Suppressor macrophage treated with lipopolysaccharide for 1 hour (primary cell): ENCODE results near the gene LCN2.

Experiments
- DNase-seq, 3 donors: peaks; one replicate each; pipeline ENCODE4 v3.0.0-alpha.2; 2020 to 2022

Gene LCN2

GRCh38 chr9:128151309-128152132 lies 2.3 kb downstream of the LCN2 start:
- DNase-seq, result no peak

GRCh38 chr9:128152133-128153059 lies 3.1 kb downstream of the LCN2 start:
- no peak for DNase-seq

GRCh38 chr9:128153060-128153946 lies 4.0 kb downstream of the LCN2 start:
- no peak for DNase-seq

GRCh38 chr9:128153947-128154695 lies 4.9 kb downstream of the LCN2 start:
- DNase-seq, result no peak

- DNase-seq, result no peak
These were observed 6.7 kb downstream of the LCN2 start for GRCh38 chr9:128155736-128156500.

DNA sequence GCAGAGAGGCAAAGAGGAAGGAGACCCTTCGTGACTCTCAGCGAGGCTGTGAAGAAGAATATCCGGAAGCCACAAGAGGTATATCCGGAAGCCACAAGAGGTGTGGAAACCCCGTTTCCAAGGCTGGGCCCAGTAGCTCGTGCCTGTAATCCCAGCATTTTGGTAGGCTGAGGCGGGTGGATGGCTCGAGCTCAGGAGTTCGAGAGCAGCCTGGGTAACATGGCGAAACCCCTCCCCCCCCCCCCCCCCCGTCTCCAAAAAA lies 10.2 kb downstream of the LCN2 start:
- DNase-seq, result peak in 2 of 3 donors; percentile 47 to 56

DNA sequence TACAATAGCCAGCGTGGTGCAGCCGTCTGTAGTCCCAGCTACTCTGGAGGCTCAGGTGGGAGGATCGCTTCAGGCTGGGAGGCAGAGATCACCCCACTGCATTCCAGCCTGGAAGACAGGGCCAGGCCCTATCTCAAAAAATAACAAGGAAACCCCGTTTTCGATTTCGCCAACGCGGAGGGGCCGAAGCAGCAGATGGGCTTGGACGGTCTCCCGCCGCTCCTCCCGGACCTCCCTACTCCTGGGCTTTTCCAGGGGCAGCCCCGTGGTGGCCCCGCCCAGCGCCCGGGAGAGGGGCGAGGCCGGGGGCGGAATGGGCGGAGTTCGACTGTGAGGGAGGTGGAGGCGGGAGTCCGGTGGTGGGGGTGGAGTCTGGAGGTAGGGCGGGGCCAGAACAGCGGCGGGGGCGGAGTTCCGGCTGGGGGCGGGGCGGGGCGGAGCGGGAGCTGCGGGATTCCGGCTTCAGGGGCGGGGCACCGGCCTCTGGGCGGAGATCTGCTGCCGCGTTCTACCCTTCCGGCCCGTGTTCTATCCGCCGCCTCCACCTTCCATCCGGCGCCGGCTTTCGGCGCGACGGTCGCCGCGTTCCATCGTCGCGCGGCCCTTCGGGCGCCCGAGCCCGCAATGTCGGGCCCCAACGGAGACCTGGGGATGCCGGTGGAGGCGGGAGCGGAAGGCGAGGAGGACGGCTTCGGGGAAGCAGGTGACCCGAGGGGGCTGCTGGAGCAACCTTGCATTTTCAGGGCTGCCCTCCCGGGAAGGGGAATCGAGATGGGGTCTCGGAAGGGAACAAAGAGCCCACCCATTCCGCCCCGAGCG lies 10.7 kb downstream of the LCN2 start, which contains the start of gene BBLN:
TSS of gene BBLN (plus strand) at position 482 of the 819 bp plus-strand sequence. CDS start at position 625, 143 bp downstream.
- DNase-seq, result peak; percentile 96 to 99 (median 97)

- DNase-seq, result peak; percentile 53 to 76 (median 62)
These were observed 11.3 kb downstream of the LCN2 start for GRCh38 chr9:128160603-128160987.

- peak in 2 of 3 donors; percentile 8 to 12 for DNase-seq
These were observed 12.1 kb downstream of the LCN2 start for GRCh38 chr9:128161215-128161902.

DNA sequence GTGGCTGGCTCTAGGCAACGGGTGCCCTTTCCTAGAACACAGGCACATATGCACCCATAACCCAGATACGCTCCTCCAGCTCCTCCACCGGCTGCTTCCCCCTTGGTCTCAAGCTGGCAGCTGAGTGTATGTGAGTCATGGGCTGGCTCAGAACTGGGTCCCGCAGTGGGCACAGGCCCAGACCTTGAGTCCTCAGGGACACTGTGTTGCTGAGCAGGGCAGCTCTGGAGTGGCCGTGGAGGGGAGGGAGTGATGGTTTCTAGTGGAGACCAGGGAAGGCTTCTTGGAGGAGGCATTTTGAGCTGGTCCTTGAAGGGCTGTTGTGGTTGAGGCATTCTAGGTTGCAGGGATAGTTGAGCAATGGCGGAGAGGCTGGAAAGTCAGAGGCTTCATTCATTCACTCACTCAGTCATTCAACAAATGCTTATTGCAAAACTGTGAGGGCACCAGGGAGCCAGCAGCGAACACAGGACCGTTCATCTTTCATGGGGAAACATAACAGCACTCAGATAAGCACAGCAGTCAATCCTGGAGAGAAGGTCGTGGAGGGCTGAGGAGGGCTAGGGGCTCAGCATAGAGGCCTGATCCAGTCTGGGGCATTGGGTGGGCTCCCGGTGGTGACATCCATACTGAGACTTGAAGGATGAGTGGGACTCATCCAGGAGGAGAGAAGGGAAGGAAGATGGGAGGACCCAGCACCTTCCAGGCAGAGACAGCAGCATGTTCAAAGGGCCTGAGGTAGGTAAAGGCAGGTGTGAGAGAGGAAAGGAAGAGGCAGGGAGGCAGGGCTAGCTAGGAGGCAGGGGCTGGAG lies 13.2 kb downstream of the LCN2 start:
- DNase-seq, result peak in 2 of 3 donors; percentile 29

GRCh38 chr9:128163027-128163515 lies 13.8 kb downstream of the LCN2 start:
- no peak for DNase-seq

DNA sequence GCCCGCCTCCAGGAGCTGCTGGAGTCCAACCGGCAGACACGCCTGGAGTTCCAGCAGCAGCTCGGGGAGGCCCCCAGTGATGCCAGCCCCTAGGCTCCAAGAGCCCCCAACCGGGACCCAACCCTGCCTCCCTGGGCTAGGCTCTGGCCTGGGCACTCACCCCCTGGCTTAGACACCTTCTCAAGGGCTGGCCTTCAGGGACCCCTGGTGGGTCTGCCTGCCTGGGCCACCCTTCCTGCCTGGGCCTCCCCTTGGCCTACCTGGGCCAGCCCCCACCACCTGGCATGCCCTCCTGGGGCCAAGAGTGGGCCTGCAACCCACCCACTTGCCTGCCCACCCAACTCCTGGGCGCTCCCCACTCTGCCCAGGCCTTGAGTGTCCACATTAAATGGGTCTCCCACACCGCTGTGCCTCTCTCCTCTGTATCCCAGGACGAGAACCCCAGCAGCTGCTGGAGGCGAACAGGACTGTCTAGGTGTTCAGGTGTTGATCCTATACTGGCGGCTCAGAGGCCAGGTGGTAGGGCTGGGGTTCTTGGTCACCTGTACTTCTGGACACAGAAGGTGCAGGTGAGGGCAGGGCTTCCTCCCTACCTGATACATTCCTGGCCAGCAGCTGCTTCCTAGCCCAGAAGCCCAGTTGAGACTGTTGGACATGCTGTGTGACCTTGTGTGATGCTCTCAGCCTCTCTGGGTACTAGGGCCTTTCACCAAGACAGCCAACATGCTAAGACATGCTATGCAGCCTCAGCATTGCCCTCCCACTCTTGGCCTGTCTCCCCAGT lies 14.5 kb downstream of the LCN2 start:
- DNase-seq, result no peak

GRCh38 chr9:128164307-128164885 lies 15.1 kb downstream of the LCN2 start:
- peak; percentile 47 to 52 (median 52) for DNase-seq

- DNase-seq, result no peak
These were observed 16.9 kb downstream of the LCN2 start for GRCh38 chr9:128166169-128166568.

- DNase-seq, result no peak
These were observed 18.0 kb downstream of the LCN2 start for GRCh38 chr9:128167209-128167608.

DNA sequence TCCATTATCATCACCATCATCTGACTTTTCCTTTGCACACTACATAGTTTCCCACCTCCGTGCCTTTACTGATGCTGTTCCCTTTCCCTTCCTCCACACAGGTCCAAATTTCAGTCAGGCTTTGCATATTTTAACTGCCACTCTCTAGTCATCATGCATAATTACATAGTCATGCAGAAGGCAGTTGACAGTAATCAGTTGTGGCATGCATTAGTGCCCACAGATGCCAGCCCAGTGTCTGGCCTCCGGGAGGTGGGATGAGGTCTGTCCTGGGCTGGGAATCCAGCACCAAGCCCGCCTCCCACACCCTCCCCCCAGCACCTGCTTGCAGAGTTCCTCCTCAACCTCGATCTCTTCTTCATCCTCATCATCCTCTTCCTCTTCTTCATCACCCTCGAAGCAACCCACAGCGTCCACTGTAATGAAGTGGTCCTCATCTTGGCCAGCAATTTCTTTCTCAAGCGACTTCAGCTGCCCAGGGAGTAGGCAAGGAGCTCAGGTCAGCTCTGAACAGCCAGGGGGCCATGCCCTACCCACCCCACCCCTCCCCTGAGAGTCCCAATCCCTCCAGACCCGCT lies 19.6 kb downstream of the LCN2 start:
- no peak for DNase-seq

DNA sequence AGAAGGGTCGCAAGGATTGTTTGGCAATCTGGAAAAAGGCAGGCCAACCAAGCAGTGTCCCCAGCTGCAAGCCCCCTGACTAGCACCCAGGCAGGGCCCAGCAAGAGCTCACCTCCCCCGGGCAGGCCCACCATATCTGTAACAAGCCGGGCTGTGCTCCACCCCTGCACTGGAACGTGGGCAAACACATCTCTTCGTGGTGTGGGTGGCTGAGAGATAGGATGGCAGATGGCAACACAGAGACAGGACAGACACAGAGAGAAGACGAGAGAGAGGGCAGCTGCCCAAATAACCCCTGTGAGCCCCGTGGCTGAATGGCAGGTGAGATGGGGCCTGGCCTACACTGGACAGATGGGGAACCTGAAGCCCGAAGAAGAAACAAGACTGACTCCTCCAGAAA lies 20.2 kb downstream of the LCN2 start:
- DNase-seq, result no peak
